ENCODE data around the gene TERF2IP.

GRCh38 chr16:75682308-75682707 lies 34.7 kb downstream of the TERF2IP start:
- TF ChIP-seq ATF2 (CRISPR knock-in tag; IDR thresholded peaks at IDR 0.05) (no peak), SIN3A (IDR thresholded peaks at IDR 0.05; ENCODE audit: borderline replicate concordance in 2 of 2, control insufficient read depth in 1 of 2, low read depth in 2 of 2, low read length in 2 of 2) (no peak), HDAC2 (IDR thresholded peaks at IDR 0.05) (no peak), CEBPG (CRISPR knock-in tag; IDR thresholded peaks at IDR 0.05) (no peak), CEBPG (tag; conservative IDR thresholded peaks at IDR 0.05 in 1 of 2, IDR thresholded peaks at IDR 0.05 in 1 of 2) (no peak), POLR2A (conservative IDR thresholded peaks at IDR 0.05) (no peak), CTCF (IDR thresholded peaks at IDR 0.05 in 2 of 3, conservative IDR thresholded peaks at IDR 0.05 in 1 of 3; ENCODE audit: insufficient read depth in 2 of 3, low read depth in 1 of 3, low read length in 3 of 3) (no peak), ELF2 (CRISPR knock-in tag; IDR thresholded peaks at IDR 0.05) (no peak), SMAD3 (CRISPR knock-in tag; conservative IDR thresholded peaks at IDR 0.05) (no peak), TAF7 (tag; IDR thresholded peaks at IDR 0.05) (no peak), BRF2 (IDR thresholded peaks at IDR 0.05; ENCODE audit: borderline replicate concordance, insufficient read depth, insufficient read length) (no peak), ZNF124 (CRISPR knock-in tag; IDR thresholded peaks at IDR 0.05) (no peak), POLR2AphosphoS5 (IDR thresholded peaks at IDR 0.05; ENCODE audit: control insufficient read depth, insufficient read depth, low read depth, low read length) (no peak)

Data from K562 (cell line).